Fibroblast of lung (primary cell): ENCODE results near the gene KIAA1549. TPM values are rescaled to one million over a fixed set of nuclear protein-coding genes. Genes with fewer than 3 reads are reported as not detected.

Experiments used
- DNase-seq, 2 donors: peaks; one replicate each; pipeline versions ENCODE4 v3.0.0 to v3.0.0-alpha.2; 2010; ENCODE audit warnings: low read depth in 2 of 2
- H2AFZ ChIP-seq: 2 replicates; pipeline ENCODE4 v1.5.1; 2012; ENCODE audit warnings: low read length, control low read depth, inconsistent platforms
- H3K27ac ChIP-seq: 2 replicates; pipeline ENCODE4 v1.5.1; 2011; ENCODE audit warnings: low read length, control low read depth; ENCODE audit not compliant: insufficient read depth
- H3K27me3 ChIP-seq: 2 replicates; pipeline ENCODE4 v1.5.1; 2011; ENCODE audit warnings: mild to moderate bottlenecking, low read length; ENCODE audit not compliant: control insufficient read depth, insufficient read depth
- H3K36me3 ChIP-seq: 2 replicates; pipeline ENCODE4 v1.5.1; 2011; ENCODE audit warnings: low read length; ENCODE audit not compliant: control insufficient read depth, insufficient read depth
- H3K4me1 ChIP-seq: 2 replicates; pipeline ENCODE4 v1.5.1; 2011; ENCODE audit warnings: low read length; ENCODE audit not compliant: control insufficient read depth, insufficient read depth; ENCODE audit errors: extremely low read depth
- H3K4me2 ChIP-seq: 2 replicates; pipeline ENCODE4 v1.5.1; 2011; ENCODE audit warnings: low read length, control low read depth; ENCODE audit not compliant: insufficient read depth; ENCODE audit errors: extremely low read depth
- H3K4me3 ChIP-seq, 4 experiments: fragments of 200-600 bp in 1 of 4; sonication (generic) in 1 of 4; replicated peaks in 1 of 4; 2 replicates each; pipeline ENCODE4 v1.5.1; 2011 to 2016; ENCODE audit warnings: low read length in 4 of 4, low read depth in 3 of 4, mild to moderate bottlenecking in 3 of 4, control low read depth in 2 of 4, inconsistent platforms in 1 of 4, mixed read lengths in 1 of 4; ENCODE audit not compliant: insufficient read depth in 1 of 4; ENCODE audit errors: control extremely low read depth in 1 of 4
- H3K79me2 ChIP-seq: 2 replicates; pipeline ENCODE4 v1.5.1; 2012; ENCODE audit warnings: mild to moderate bottlenecking, low read length, inconsistent platforms; ENCODE audit not compliant: control insufficient read depth, insufficient read depth
- H3K9ac ChIP-seq: 2 replicates; pipeline ENCODE4 v1.5.1; 2011; ENCODE audit warnings: mild to moderate bottlenecking, low read length, control low read depth; ENCODE audit not compliant: insufficient read depth
- H3K9me3 ChIP-seq: 2 replicates; pipeline ENCODE4 v1.5.1; 2012; ENCODE audit warnings: low read depth, low read length; ENCODE audit not compliant: control insufficient read depth, insufficient read depth
- H4K20me1 ChIP-seq: 2 replicates; pipeline ENCODE4 v1.5.1; 2011; ENCODE audit warnings: low read length; ENCODE audit not compliant: control insufficient read depth, insufficient read depth; ENCODE audit errors: extremely low read depth
- CTCF ChIP-seq, 2 donors: IDR thresholded peaks in 1 of 2; conservative IDR thresholded peaks in 1 of 2; 1 replicate in 1 of 2; 2 replicates in 1 of 2; pipeline ENCODE4 v1.5.1; 2011 to 2012; ENCODE audit warnings: low read length in 2 of 2, control low read depth in 1 of 2, inconsistent platforms in 1 of 2, low read depth in 1 of 2, mild to moderate bottlenecking in 1 of 2
- EZH2 ChIP-seq: IDR thresholded peaks from 2 replicates; pipeline ENCODE4 v1.5.1; 2012; ENCODE audit warnings: low read length, control low read depth, mild to moderate bottlenecking; ENCODE audit errors: missing control alignments
- polyA plus RNA-seq, 2 donors: library from polyadenylated mRNA; depleted of rRNA in 1 of 2; stranded (reverse) in 1 of 2; unstranded in 1 of 2; fragments of >200 nt; gene quantifications; 2 replicates each; pipeline ENCODE4 v1.2.1, GENCODE V29; 2011 to 2012; ENCODE audit warnings: missing spikeins in 1 of 2
- total RNA-seq: library from RNA; depleted of rRNA; stranded (reverse); fragments of >200 nt; gene quantifications from 2 replicates; pipeline ENCODE4 v1.2.1, GENCODE V29; 2014

Gene KIAA1549
- total and polyA plus RNA-seq, 2 donors (not counting 1 experiment from before 2014, with no cell fraction given): 0.48 to 0.66 TPM

- no peak overlapping the region for H3K4me2 ChIP-seq
- no peak overlapping the region for H2AFZ ChIP-seq
- H3K79me2 ChIP-seq: no peaks in the 10 kb centered on the region
- H3K36me3 ChIP-seq: no peaks in the 10 kb centered on the region
- H3K9me3 ChIP-seq: no peaks in the 10 kb centered on the region
- no peaks in the 10 kb centered on the region for H4K20me1 ChIP-seq
- H3K27me3 ChIP-seq: no peaks in the 10 kb centered on the region
- TF ChIP-seq EZH2 (no peak), CTCF (conservative IDR thresholded peaks at IDR 0.05 in 1 of 2, IDR thresholded peaks at IDR 0.05 in 1 of 2; ENCODE audit: low read depth in 1 of 2, low read length in 2 of 2) (no peak)
- H3K27ac ChIP-seq: no peak overlapping the region
- H3K9ac ChIP-seq: no peak overlapping the region
- H3K4me3 ChIP-seq: no peak overlapping the region
- no peaks in the 10 kb centered on the region for H3K4me1 ChIP-seq
- DNase-seq: peak; percentile 33 to 91
These were observed 139.1 kb downstream of the KIAA1549 start for GRCh38 chr7:138842111-138842510.

GRCh38 chr7:138838166-138838565, 143.0 kb downstream of the KIAA1549 start:
- H4K20me1 ChIP-seq: no peaks in the 10 kb centered on the region
- TF ChIP-seq CTCF (conservative IDR thresholded peaks at IDR 0.05 in 1 of 2, IDR thresholded peaks at IDR 0.05 in 1 of 2; ENCODE audit: low read depth in 1 of 2, low read length in 2 of 2) (peak in 1 of 2 donors; percentile 7), EZH2 (no peak)
- H3K9me3 ChIP-seq: no peaks in the 10 kb centered on the region
- H3K4me2 ChIP-seq: peak overlapping the region; percentile 45
- H3K27ac ChIP-seq: no peak overlapping the region
- no peaks in the 10 kb centered on the region for H3K36me3 ChIP-seq
- no peak for DNase-seq
- H3K4me3 ChIP-seq: no peak overlapping the region
- H3K27me3 ChIP-seq: no peaks in the 10 kb centered on the region
- H3K4me1 ChIP-seq: no peaks in the 10 kb centered on the region
- no peaks in the 10 kb centered on the region for H3K79me2 ChIP-seq
- peak overlapping the region; percentile 3 for H2AFZ ChIP-seq
- H3K9ac ChIP-seq: no peak overlapping the region

GRCh38 chr7:138837627-138838026, 143.6 kb downstream of the KIAA1549 start:
- H3K9ac ChIP-seq: no peak overlapping the region
- no peaks in the 10 kb centered on the region for H3K4me1 ChIP-seq
- no peak overlapping the region for H3K4me2 ChIP-seq
- H3K27ac ChIP-seq: no peak overlapping the region
- no peak for TF ChIP-seq EZH2
- no peak for TF ChIP-seq CTCF (conservative IDR thresholded peaks at IDR 0.05 in 1 of 2, IDR thresholded peaks at IDR 0.05 in 1 of 2; ENCODE audit: low read depth in 1 of 2, low read length in 2 of 2)
- H3K27me3 ChIP-seq: no peaks in the 10 kb centered on the region
- no peaks in the 10 kb centered on the region for H3K79me2 ChIP-seq
- no peaks in the 10 kb centered on the region for H3K9me3 ChIP-seq
- peak overlapping the region; percentile 69 for H2AFZ ChIP-seq
- no peak overlapping the region for H3K4me3 ChIP-seq
- DNase-seq: peak in 1 of 2 donors; percentile 46
- H4K20me1 ChIP-seq: no peaks in the 10 kb centered on the region
- no peaks in the 10 kb centered on the region for H3K36me3 ChIP-seq
